ENCODE data around the gene MAGI1. TPM values are rescaled to one million over a fixed set of nuclear protein-coding genes. Genes with fewer than 3 reads are reported as not detected.

Gene MAGI1
- total RNA-seq, 2 donors from 2014 or later, result 23.4 to 41.4 TPM

- TF ChIP-seq CTCF (IDR thresholded peaks at IDR 0.05), result no peak
- H3K9ac ChIP-seq (ENCODE audit: low read depth in 2 of 2, low read length in 2 of 2), result no peak overlapping the region
- no peak overlapping the region for H3K4me3 ChIP-seq
- H3K36me3 ChIP-seq, result no peaks in the 10 kb centered on the region
- intact Hi-C loops (cut with DNase I), result loop anchor here (10.0 kb wide), 2 partner anchors 130 to 220 kb away; no protein-coding TSS in a partner anchor
- no peaks in the 10 kb centered on the region for H3K4me1 ChIP-seq
- no peaks in the 10 kb centered on the region for H3K9me3 ChIP-seq
- DNase-seq, result no peak
- no peaks in the 10 kb centered on the region for H3K27me3 ChIP-seq
- H3K27ac ChIP-seq, result no peak overlapping the region
Measured at GRCh38 chr3:65914740-65915367, 123.9 kb downstream of the MAGI1 start.

DNA sequence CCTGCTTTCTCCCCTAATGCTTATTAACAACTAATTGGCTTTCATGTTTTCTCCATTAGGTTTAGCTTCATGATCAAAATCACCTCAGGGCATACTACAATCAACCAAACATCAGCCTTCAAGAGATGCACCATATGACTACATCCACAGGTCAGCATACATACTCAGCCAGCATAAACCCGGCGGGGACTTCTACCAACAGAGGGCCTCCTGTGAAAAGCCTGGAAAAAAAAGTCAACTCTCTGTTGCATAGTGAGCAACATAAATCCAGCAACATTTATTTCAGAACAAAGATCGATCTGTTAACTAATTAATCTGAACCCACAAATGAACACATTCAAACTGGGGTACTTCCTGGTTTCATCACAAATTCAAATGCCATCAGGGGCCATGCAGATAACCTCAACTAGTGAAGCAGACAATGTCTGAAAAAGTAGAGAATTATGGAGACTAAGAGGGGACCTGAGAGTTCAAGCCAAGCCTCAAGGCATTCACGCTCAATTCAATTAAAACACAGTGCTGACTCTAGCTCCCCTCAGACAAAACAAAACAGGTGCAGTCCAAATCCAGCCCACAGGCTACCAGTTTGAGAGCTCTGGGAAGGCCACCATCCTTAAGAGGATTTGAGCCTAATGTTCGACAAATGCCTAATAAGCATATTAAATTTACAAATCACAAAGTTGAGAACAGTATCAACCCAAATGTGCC is 124.5 kb downstream of the MAGI1 start:
- no peak overlapping the region for H3K4me3 ChIP-seq
- intact Hi-C loops (cut with DNase I), result loop anchor here (10.0 kb wide), 2 partner anchors 129 to 221 kb away; no protein-coding TSS in a partner anchor
- TF ChIP-seq CTCF (IDR thresholded peaks at IDR 0.05), result no peak
- no peak overlapping the region for H3K9ac ChIP-seq (ENCODE audit: low read depth in 2 of 2, low read length in 2 of 2)
- no peaks in the 10 kb centered on the region for H3K36me3 ChIP-seq
- no peaks in the 10 kb centered on the region for H3K27me3 ChIP-seq
- no peak for DNase-seq
- H3K4me1 ChIP-seq, result no peaks in the 10 kb centered on the region
- no peaks in the 10 kb centered on the region for H3K9me3 ChIP-seq
- no peak overlapping the region for H3K27ac ChIP-seq

DNA sequence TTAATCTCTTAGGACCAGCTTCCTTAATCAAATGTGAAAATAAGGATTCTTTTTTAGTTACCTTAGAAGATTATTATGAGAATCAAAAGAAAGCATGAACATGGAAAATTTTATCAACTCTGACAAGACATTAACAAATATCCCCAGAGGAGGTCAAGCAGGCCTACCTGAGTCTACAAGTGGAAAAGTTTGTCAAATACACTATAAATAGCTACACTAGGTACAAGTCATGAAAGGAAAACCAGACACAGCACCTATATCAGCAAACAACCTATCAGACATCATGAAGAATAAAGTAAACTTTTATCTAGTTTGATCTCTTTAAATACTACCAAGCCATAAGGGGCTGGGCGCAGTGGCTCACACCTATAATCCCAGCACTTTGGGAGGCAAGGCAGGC is 126.1 kb downstream of the MAGI1 start:
- H3K9me3 ChIP-seq, result no peaks in the 10 kb centered on the region
- H3K27ac ChIP-seq, result no peak overlapping the region
- H3K4me3 ChIP-seq, result no peak overlapping the region
- TF ChIP-seq CTCF (IDR thresholded peaks at IDR 0.05), result no peak
- intact Hi-C loops (cut with DNase I), result loop anchor here (10.0 kb wide), 2 partner anchors 128 to 222 kb away; no protein-coding TSS in a partner anchor
- no peaks in the 10 kb centered on the region for H3K27me3 ChIP-seq
- DNase-seq, result no peak
- H3K4me1 ChIP-seq, result no peaks in the 10 kb centered on the region
- no peak overlapping the region for H3K9ac ChIP-seq (ENCODE audit: low read depth in 2 of 2, low read length in 2 of 2)
- H3K36me3 ChIP-seq, result no peaks in the 10 kb centered on the region

- DNase-seq, result no peak
- no peak overlapping the region for H3K27ac ChIP-seq
- TF ChIP-seq CTCF (IDR thresholded peaks at IDR 0.05), result no peak
- H3K9ac ChIP-seq (ENCODE audit: low read depth in 2 of 2, low read length in 2 of 2), result no peak overlapping the region
- no peak overlapping the region for H3K4me3 ChIP-seq
- intact Hi-C loops (cut with DNase I), result no loop called here
- no peaks in the 10 kb centered on the region for H3K4me1 ChIP-seq
- H3K9me3 ChIP-seq, result no peaks in the 10 kb centered on the region
- H3K27me3 ChIP-seq, result no peaks in the 10 kb centered on the region
- H3K36me3 ChIP-seq, result no peaks in the 10 kb centered on the region
Measured at GRCh38 chr3:65908588-65908987, 130.1 kb downstream of the MAGI1 start.

GRCh38 chr3:65907232-65908130 is 131.2 kb downstream of the MAGI1 start:
- no peak for TF ChIP-seq CTCF (IDR thresholded peaks at IDR 0.05)
- no peak overlapping the region for H3K4me3 ChIP-seq
- no peak overlapping the region for H3K9ac ChIP-seq (ENCODE audit: low read depth in 2 of 2, low read length in 2 of 2)
- DNase-seq, result no peak
- H3K36me3 ChIP-seq, result no peaks in the 10 kb centered on the region
- no peak overlapping the region for H3K27ac ChIP-seq
- H3K4me1 ChIP-seq, result no peaks in the 10 kb centered on the region
- H3K9me3 ChIP-seq, result no peaks in the 10 kb centered on the region
- no peaks in the 10 kb centered on the region for H3K27me3 ChIP-seq
- intact Hi-C loops (cut with DNase I), result no loop called here

Data from colonic mucosa (tissue), 4 donors.